ENCODE measurements around the gene CTSZ. TPM values are rescaled to one million over a fixed set of nuclear protein-coding genes. Genes with fewer than 3 reads are reported as not detected.

Gene CTSZ
- total and polyA plus RNA-seq, 2 of the 8 experiments (the other 6 are each of a cell fraction or from before 2014, with no cell fraction given): 32.8 to 34.0 TPM

DNA sequence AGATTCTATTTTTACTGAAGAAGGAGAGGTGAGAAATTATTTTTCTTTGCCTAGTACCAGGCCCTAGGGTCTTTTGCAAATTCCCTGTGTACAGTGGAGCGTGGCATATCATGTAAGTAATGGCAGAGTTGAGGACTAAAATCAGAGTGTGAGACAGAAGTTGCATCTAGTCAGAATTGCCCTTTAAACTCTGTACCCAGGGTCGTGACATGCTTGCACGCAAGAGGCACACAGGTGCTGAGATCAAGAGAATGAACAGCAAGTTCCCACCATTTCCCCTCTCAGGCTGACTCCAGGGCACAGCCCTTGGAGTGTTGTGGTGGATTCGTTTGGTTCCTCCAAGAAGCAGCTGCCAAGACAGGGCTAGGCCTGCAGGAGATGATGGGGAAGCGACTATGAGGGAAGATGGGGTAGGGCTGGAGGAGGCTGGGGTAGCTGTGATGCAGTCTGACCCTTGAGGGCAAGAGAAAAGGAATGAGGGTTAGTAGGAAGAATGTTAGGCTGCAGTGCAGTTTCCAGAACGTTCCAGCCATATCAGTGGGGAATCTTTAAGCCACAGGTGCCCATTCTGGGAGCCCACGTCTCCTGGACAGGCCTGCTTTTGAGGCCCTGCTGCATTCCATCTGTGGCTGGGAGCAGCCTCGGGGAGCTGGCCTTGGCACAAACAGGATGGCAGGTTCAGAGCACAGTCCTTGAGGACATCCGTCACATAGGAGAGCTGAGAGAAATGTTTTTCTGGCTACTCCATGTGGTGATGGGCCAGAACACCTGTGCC, 19.1 kb downstream of the CTSZ start (continued):
- TF ChIP-seq, protein P1, sequence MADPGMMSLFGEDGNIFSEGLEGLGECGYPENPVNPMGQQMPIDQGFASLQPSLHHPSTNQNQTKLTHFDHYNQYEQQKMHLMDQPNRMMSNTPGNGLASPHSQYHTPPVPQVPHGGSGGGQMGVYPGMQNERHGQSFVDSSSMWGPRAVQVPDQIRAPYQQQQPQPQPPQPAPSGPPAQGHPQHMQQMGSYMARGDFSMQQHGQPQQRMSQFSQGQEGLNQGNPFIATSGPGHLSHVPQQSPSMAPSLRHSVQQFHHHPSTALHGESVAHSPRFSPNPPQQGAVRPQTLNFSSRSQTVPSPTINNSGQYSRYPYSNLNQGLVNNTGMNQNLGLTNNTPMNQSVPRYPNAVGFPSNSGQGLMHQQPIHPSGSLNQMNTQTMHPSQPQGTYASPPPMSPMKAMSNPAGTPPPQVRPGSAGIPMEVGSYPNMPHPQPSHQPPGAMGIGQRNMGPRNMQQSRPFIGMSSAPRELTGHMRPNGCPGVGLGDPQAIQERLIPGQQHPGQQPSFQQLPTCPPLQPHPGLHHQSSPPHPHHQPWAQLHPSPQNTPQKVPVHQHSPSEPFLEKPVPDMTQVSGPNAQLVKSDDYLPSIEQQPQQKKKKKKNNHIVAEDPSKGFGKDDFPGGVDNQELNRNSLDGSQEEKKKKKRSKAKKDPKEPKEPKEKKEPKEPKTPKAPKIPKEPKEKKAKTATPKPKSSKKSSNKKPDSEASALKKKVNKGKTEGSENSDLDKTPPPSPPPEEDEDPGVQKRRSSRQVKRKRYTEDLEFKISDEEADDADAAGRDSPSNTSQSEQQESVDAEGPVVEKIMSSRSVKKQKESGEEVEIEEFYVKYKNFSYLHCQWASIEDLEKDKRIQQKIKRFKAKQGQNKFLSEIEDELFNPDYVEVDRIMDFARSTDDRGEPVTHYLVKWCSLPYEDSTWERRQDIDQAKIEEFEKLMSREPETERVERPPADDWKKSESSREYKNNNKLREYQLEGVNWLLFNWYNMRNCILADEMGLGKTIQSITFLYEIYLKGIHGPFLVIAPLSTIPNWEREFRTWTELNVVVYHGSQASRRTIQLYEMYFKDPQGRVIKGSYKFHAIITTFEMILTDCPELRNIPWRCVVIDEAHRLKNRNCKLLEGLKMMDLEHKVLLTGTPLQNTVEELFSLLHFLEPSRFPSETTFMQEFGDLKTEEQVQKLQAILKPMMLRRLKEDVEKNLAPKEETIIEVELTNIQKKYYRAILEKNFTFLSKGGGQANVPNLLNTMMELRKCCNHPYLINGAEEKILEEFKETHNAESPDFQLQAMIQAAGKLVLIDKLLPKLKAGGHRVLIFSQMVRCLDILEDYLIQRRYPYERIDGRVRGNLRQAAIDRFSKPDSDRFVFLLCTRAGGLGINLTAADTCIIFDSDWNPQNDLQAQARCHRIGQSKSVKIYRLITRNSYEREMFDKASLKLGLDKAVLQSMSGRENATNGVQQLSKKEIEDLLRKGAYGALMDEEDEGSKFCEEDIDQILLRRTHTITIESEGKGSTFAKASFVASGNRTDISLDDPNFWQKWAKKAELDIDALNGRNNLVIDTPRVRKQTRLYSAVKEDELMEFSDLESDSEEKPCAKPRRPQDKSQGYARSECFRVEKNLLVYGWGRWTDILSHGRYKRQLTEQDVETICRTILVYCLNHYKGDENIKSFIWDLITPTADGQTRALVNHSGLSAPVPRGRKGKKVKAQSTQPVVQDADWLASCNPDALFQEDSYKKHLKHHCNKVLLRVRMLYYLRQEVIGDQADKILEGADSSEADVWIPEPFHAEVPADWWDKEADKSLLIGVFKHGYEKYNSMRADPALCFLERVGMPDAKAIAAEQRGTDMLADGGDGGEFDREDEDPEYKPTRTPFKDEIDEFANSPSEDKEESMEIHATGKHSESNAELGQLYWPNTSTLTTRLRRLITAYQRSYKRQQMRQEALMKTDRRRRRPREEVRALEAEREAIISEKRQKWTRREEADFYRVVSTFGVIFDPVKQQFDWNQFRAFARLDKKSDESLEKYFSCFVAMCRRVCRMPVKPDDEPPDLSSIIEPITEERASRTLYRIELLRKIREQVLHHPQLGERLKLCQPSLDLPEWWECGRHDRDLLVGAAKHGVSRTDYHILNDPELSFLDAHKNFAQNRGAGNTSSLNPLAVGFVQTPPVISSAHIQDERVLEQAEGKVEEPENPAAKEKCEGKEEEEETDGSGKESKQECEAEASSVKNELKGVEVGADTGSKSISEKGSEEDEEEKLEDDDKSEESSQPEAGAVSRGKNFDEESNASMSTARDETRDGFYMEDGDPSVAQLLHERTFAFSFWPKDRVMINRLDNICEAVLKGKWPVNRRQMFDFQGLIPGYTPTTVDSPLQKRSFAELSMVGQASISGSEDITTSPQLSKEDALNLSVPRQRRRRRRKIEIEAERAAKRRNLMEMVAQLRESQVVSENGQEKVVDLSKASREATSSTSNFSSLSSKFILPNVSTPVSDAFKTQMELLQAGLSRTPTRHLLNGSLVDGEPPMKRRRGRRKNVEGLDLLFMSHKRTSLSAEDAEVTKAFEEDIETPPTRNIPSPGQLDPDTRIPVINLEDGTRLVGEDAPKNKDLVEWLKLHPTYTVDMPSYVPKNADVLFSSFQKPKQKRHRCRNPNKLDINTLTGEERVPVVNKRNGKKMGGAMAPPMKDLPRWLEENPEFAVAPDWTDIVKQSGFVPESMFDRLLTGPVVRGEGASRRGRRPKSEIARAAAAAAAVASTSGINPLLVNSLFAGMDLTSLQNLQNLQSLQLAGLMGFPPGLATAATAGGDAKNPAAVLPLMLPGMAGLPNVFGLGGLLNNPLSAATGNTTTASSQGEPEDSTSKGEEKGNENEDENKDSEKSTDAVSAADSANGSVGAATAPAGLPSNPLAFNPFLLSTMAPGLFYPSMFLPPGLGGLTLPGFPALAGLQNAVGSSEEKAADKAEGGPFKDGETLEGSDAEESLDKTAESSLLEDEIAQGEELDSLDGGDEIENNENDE (IDR thresholded peaks at IDR 0.05; ENCODE audit: insufficient replicate concordance, low read length): no peak
- TF ChIP-seq POLR2AphosphoS5 (IDR thresholded peaks at IDR 0.05; ENCODE audit: low read depth, low read length) (no peak), BRCA1 (IDR thresholded peaks at IDR 0.05; ENCODE audit: low read depth, low read length) (no peak)

Measured in H1 (cell line).